Upper lobe of left lung (tissue), 6 donors: Measurements from ENCODE around the gene HIP1. TPM values are rescaled to one million over a fixed set of nuclear protein-coding genes. Genes with fewer than 3 reads are reported as not detected.
"Not testable (repeated sequence)": the region's sequence is repeated elsewhere in the genome, so short reads cannot be mapped to it uniquely, and the experiment has no call there.

ENCODE experiments used
- ATAC-seq, 2 donors: fragments of 200-7000 bp; cut with Tn5 transposase; one replicate each; pipeline ENCODE4 v1.9.1; 2022; ENCODE audit warnings: mild to moderate bottlenecking in 2 of 2, moderate library complexity in 2 of 2; ENCODE audit not compliant: low FRiP score in 2 of 2
- DNase-seq, 2 donors: peaks; one replicate each; pipeline ENCODE4 v3.0.0-alpha.2; 2019 to 2020
- H3K27ac ChIP-seq, 4 donors: fragments of 200-600 bp; sonication (generic); one replicate each; pipeline ENCODE4 v1.5.1; 2016 to 2019
- H3K27me3 ChIP-seq, 4 donors: fragments of 200-600 bp; sonication (generic); one replicate each; pipeline ENCODE4 v1.5.1; 2017 to 2019
- H3K36me3 ChIP-seq, 4 donors: fragments of 200-600 bp; sonication (generic); one replicate each; pipeline ENCODE4 v1.5.1; 2016 to 2019
- H3K4me1 ChIP-seq, 4 donors: fragments of 200-600 bp; sonication (generic); one replicate each; pipeline ENCODE4 v1.5.1; 2018 to 2019
- H3K4me3 ChIP-seq, 4 donors: fragments of 200-600 bp; sonication (generic); one replicate each; pipeline ENCODE4 v1.5.1; 2017 to 2019; ENCODE audit warnings: mild to moderate bottlenecking in 2 of 4, moderate library complexity in 1 of 4
- H3K9me3 ChIP-seq, 4 donors: fragments of 200-600 bp; sonication (generic); one replicate each; pipeline ENCODE4 v1.5.1; 2018 to 2019
- CTCF ChIP-seq, 6 experiments: fragments of 450-650 bp in 4 of 6; fragments of 200-600 bp in 2 of 6; sonication (generic) in 2 of 6; IDR thresholded peaks; one replicate each; pipeline ENCODE4 v1.5.1; 2016 to 2019; ENCODE audit warnings: antibody characterized with exemption in 6 of 6
- EP300 ChIP-seq, 4 donors: sonication (generic); formaldehyde crosslinking; IDR thresholded peaks; one replicate each; pipeline ENCODE4 v1.5.1; 2017; ENCODE audit warnings: antibody characterized with exemption in 4 of 4, control low read depth in 2 of 4
- POLR2A ChIP-seq, 4 donors: fragments of 450-650 bp; IDR thresholded peaks; one replicate each; pipeline ENCODE4 v1.5.1; 2016 to 2017; ENCODE audit warnings: antibody characterized with exemption in 4 of 4, mild to moderate bottlenecking in 2 of 4
- POLR2AphosphoS5 ChIP-seq, 2 donors: sonication (generic); formaldehyde crosslinking; IDR thresholded peaks; one replicate each; pipeline ENCODE4 v1.5.1; 2017; ENCODE audit warnings: antibody characterized with exemption in 2 of 2
- WGBS, 2 donors: methylation state at CpG; one replicate each; pipeline ENCODE4 v1.1.5; 2017 to 2018; 5-methylcytosine and 5-hydroxymethylcytosine counted together
- total RNA-seq, 6 donors: library from RNA; depleted of rRNA in 4 of 6; stranded (reverse); fragments of >200 nt in 4 of 6; gene quantifications; one replicate each; pipeline versions ENCODE4 v1.1.0 to v1.2.1, GENCODE V29; 2016 to 2021
- donor health status: DM: no; HTN: no; CAD: no; lungs with moderate emphysema.
- donor health status: DM: no; HTN: yes; CAD: no; lungs with severe emphysema.

HIP1 gene
- total RNA-seq, 6 donors from 2014 or later: 43.9 to 66.0 (median 55.2) TPM

- no peak overlapping the region for H3K27ac ChIP-seq
- DNase-seq (no peak), ATAC-seq (no peak)
- H3K4me3 ChIP-seq: no peak overlapping the region
- no peaks in the 10 kb centered on the region for H3K9me3 ChIP-seq
- TF ChIP-seq POLR2AphosphoS5 (IDR thresholded peaks at IDR 0.05) (no peak), CTCF (IDR thresholded peaks at IDR 0.05) (no peak), POLR2A (IDR thresholded peaks at IDR 0.05) (no peak), EP300 (IDR thresholded peaks at IDR 0.05) (no peak)
- WGBS, 2 donors: 96% methylated on average over 9 of the region's 11 CpGs
- no peaks in the 10 kb centered on the region for H3K4me1 ChIP-seq
- peaks cover 3 to 91% (median 56%) of the 10 kb centered on the region in 4 donors for H3K36me3 ChIP-seq
- H3K27me3 ChIP-seq: no peaks in the 10 kb centered on the region
Observed at GRCh38 chr7:75572814-75573213, 165.9 kb downstream of the HIP1 start.

GRCh38 chr7:75572396-75572795 is 166.3 kb downstream of the HIP1 start:
- 95 to 97% methylated on average over 3 of the region's 5 CpGs for WGBS, 2 donors

GRCh38 chr7:75571209-75571608 is 167.5 kb downstream of the HIP1 start:
- Histone ChIP-seq H3K9me3 (no peaks in the 10 kb centered on the region), H3K36me3 (peaks cover 8 to 91% (median 65%) of the 10 kb centered on the region in 4 donors), H3K27me3 (no peaks in the 10 kb centered on the region), H3K27ac (no peak overlapping the region), H3K4me3 (no peak overlapping the region), H3K4me1 (peaks cover 0 to 2% (median 0%) of the 10 kb centered on the region in 4 donors)
- DNase-seq (no peak), ATAC-seq (no peak)
- WGBS, 2 donors: 94 to 98% methylated on average over 4 of the region's 4 CpGs
- TF ChIP-seq POLR2AphosphoS5 (IDR thresholded peaks at IDR 0.05): no peak
- TF ChIP-seq CTCF (IDR thresholded peaks at IDR 0.05): no peak
- TF ChIP-seq POLR2A (IDR thresholded peaks at IDR 0.05): no peak
- TF ChIP-seq EP300 (IDR thresholded peaks at IDR 0.05): no peak

More at GRCh38 chr7:75572396-75572795, 166.3 kb downstream of the HIP1 start:
- H3K4me1 ChIP-seq: no peaks in the 10 kb centered on the region
- TF ChIP-seq CTCF (IDR thresholded peaks at IDR 0.05) (no peak), EP300 (IDR thresholded peaks at IDR 0.05) (no peak), POLR2AphosphoS5 (IDR thresholded peaks at IDR 0.05) (no peak), POLR2A (IDR thresholded peaks at IDR 0.05) (no peak)
- DNase-seq (no peak), ATAC-seq (no peak)
- H3K27ac ChIP-seq: no peak overlapping the region
- H3K27me3 ChIP-seq: no peaks in the 10 kb centered on the region
- no peaks in the 10 kb centered on the region for H3K9me3 ChIP-seq
- H3K4me3 ChIP-seq: no peak overlapping the region
- peaks cover 5 to 91% (median 57%) of the 10 kb centered on the region in 4 donors for H3K36me3 ChIP-seq

GRCh38 chr7:75569629-75570282 is 169.0 kb downstream of the HIP1 start:
- peak in 1 of 4 donors; percentile 6 for TF ChIP-seq EP300 (IDR thresholded peaks at IDR 0.05)
- not testable (repeated sequence) for H3K4me3 ChIP-seq, H3K9me3 ChIP-seq, H3K27me3 ChIP-seq
- H3K27ac ChIP-seq: peak overlapping the region; percentile 42 to 83 (median 54)
- DNase-seq (peak in 1 of 2 donors; percentile 25), ATAC-seq (peak in 1 of 2 donors; percentile 68)
- WGBS, 2 donors: 86 to 87% methylated on average over 16 of the region's 16 CpGs
- peaks cover 12 to 17% (median 14%) of the 10 kb centered on the region in 4 donors for H3K4me1 ChIP-seq
- peaks cover 8 to 91% (median 62%) of the 10 kb centered on the region in 4 donors for H3K36me3 ChIP-seq

- no peak for ATAC-seq
Observed at GRCh38 chr7:75567948-75568595, 170.7 kb downstream of the HIP1 start.

More at GRCh38 chr7:75567948-75568595, 170.7 kb downstream of the HIP1 start:
- no peaks in the 10 kb centered on the region for H3K9me3 ChIP-seq
- H3K27me3 ChIP-seq: no peaks in the 10 kb centered on the region
- H3K36me3 ChIP-seq: peaks cover 9 to 91% (median 60%) of the 10 kb centered on the region in 4 donors
- TF ChIP-seq CTCF (IDR thresholded peaks at IDR 0.05) (no peak), POLR2AphosphoS5 (IDR thresholded peaks at IDR 0.05) (no peak), EP300 (IDR thresholded peaks at IDR 0.05) (no peak), POLR2A (IDR thresholded peaks at IDR 0.05) (no peak)
- H3K27ac ChIP-seq: peak overlapping the region in 1 of 4 donors; percentile 83
- H3K4me1 ChIP-seq: peaks cover 14 to 20% (median 15%) of the 10 kb centered on the region in 4 donors
- DNase-seq: no peak
- H3K4me3 ChIP-seq: no peak overlapping the region
- 93 to 97% methylated on average over 12 of the region's 12 CpGs for WGBS, 2 donors
